ENCODE results near the gene TMEM170A. TPM values are rescaled to one million over a fixed set of nuclear protein-coding genes. Genes with fewer than 3 reads are reported as not detected.
A peak's percentile ranks its signal among the peaks of the same experiment; 100 is the strongest.
"Not testable (repeated sequence)": the region's sequence is repeated elsewhere in the genome, so short reads cannot be mapped to it uniquely, and the experiment has no call there.

TMEM170A gene
- total and polyA plus RNA-seq, 2 donors (not counting 1 experiment from before 2014, with no cell fraction given) = 21.8 to 37.9 TPM

GRCh38 chr16:75466760-75467159 lies 2.3 kb upstream of the TMEM170A start:
- H3K36me3 ChIP-seq (replicated peaks in 1 of 2; ENCODE audit: control extremely low read depth in 1 of 2, control insufficient read depth in 1 of 2, extremely low read depth in 1 of 2, insufficient read depth in 2 of 2, low read length in 1 of 2) = no peaks in the 10 kb centered on the region
- Mint-ChIP-seq H3K9me3 (ENCODE audit: insufficient read depth) (no peaks in the 10 kb centered on the region), H3K4me1 (peaks cover 22% of the 10 kb centered on the region), H3K4me3 (no peak overlapping the region), H3K27me3 (no peaks in the 10 kb centered on the region), H3K27ac (peak overlapping the region; percentile 38)
- intact Hi-C loops (cut with micrococcal nuclease) = no loop called here
- no peaks in the 10 kb centered on the region for H3K27me3 ChIP-seq (replicated peaks in 1 of 4; ENCODE audit: control extremely low read depth in 1 of 4, control insufficient read depth in 3 of 4, insufficient read depth in 4 of 4, low read length in 3 of 4)
- no peak for TF ChIP-seq CTCF (IDR thresholded peaks at IDR 0.05)
- H2AFZ ChIP-seq (ENCODE audit: insufficient read depth, low read depth, low read length, poor library complexity, severe bottlenecking) = no peak overlapping the region
- H3K4me2 ChIP-seq (replicated peaks; ENCODE audit: low read depth, low read length, poor library complexity, severe bottlenecking) = no peak overlapping the region
- no peak overlapping the region for H3K9ac ChIP-seq (ENCODE audit: low read length)
- WGBS (ENCODE audit: insufficient coverage) = 100% methylated on average over 1 of the region's 2 CpGs
- peaks cover 32% of the 10 kb centered on the region for H3K79me2 ChIP-seq (ENCODE audit: control insufficient read depth, insufficient read depth, low read length)
- peaks cover 13% of the 10 kb centered on the region for H4K20me1 ChIP-seq (ENCODE audit: control insufficient read depth, insufficient read depth, low read length, poor library complexity, severe bottlenecking)
- ChIA-PET POLR2A (interaction anchor here (0.7 kb wide), 1 partner anchor 86 kb away, joined by 12 read pairs; no protein-coding TSS in a partner anchor), CTCF (interaction anchor here (0.9 to 4.4 kb wide), 4 partner anchors 34 to 267 kb away, joined by 4 to 41 read pairs (median 8); partner anchors contain the start of gene CFDP1)
- DNase-seq (no peak), ATAC-seq (ENCODE audit: low read depth) (no peak)
- H3K27ac ChIP-seq (ENCODE audit: low read length in 2 of 2) = no peak overlapping the region
- peaks cover 0 to 9% (median 0%) of the 10 kb centered on the region in 3 donors for H3K9me3 ChIP-seq (ENCODE audit: control extremely low read depth in 1 of 3, control insufficient read depth in 2 of 3, insufficient read depth in 1 of 3, low read length in 2 of 3)
- H3K4me3 ChIP-seq (ENCODE audit: control extremely low read depth in 1 of 5, extremely low read depth in 1 of 5, insufficient read depth in 1 of 5, low read depth in 2 of 5, low read length in 4 of 5) = no peak overlapping the region
- H3K4me1 ChIP-seq (ENCODE audit: control insufficient read depth in 2 of 2, insufficient read depth in 2 of 2, low read length in 2 of 2) = peaks cover 15 to 26% of the 10 kb centered on the region in 2 donors

- Histone ChIP-seq H3K4me3 (ENCODE audit: control extremely low read depth in 1 of 5, extremely low read depth in 1 of 5, insufficient read depth in 1 of 5, low read depth in 2 of 5, low read length in 4 of 5) (peak overlapping the region; percentile 26 to 79 (median 72)), H3K4me2 (replicated peaks; ENCODE audit: low read depth, low read length, poor library complexity, severe bottlenecking) (peak overlapping the region; percentile 80), H3K79me2 (ENCODE audit: control insufficient read depth, insufficient read depth, low read length) (peaks cover 63% of the 10 kb centered on the region), H3K4me1 (ENCODE audit: control insufficient read depth in 2 of 2, insufficient read depth in 2 of 2, low read length in 2 of 2) (peaks cover 15 to 21% of the 10 kb centered on the region in 2 donors), H3K9ac (ENCODE audit: low read length) (peak overlapping the region; percentile 81), H3K27ac (ENCODE audit: low read length in 2 of 2) (peak overlapping the region; percentile 92 to 93), H4K20me1 (ENCODE audit: control insufficient read depth, insufficient read depth, low read length, poor library complexity, severe bottlenecking) (peaks cover 38% of the 10 kb centered on the region), H2AFZ (ENCODE audit: insufficient read depth, low read depth, low read length, poor library complexity, severe bottlenecking) (peak overlapping the region; percentile 83)
- intact Hi-C loops (cut with micrococcal nuclease) = loop anchor here (1.0 kb wide), 10 partner anchors 30 to 315 kb away; partner anchors contain the start of genes ADAT1, CFDP1, GABARAPL2 and KARS1
- H3K27me3 Mint-ChIP-seq; H3K36me3 ChIP-seq (replicated peaks in 1 of 2; ENCODE audit: control extremely low read depth in 1 of 2, control insufficient read depth in 1 of 2, extremely low read depth in 1 of 2, insufficient read depth in 2 of 2, low read length in 1 of 2); H3K9me3 Mint-ChIP-seq (ENCODE audit: insufficient read depth); H3K9me3 ChIP-seq (ENCODE audit: control extremely low read depth in 1 of 3, control insufficient read depth in 2 of 3, insufficient read depth in 1 of 3, low read length in 2 of 3); H3K27me3 ChIP-seq (replicated peaks in 1 of 4; ENCODE audit: control extremely low read depth in 1 of 4, control insufficient read depth in 3 of 4, insufficient read depth in 4 of 4, low read length in 3 of 4); DNase-seq; ATAC-seq (ENCODE audit: low read depth): not testable (repeated sequence)
- Mint-ChIP-seq H3K4me3 (peak overlapping the region; percentile 96), H3K27ac (peak overlapping the region; percentile 91), H3K4me1 (peaks cover 41% of the 10 kb centered on the region)
- CTCF ChIA-PET = interaction anchor here (0.8 to 4.4 kb wide), 8 partner anchors 31 to 316 kb away, joined by 3 to 41 read pairs (median 5); partner anchors contain the start of genes CFDP1, GABARAPL2 and ZFP1
- POLR2A ChIA-PET = interaction anchor here (2.3 kb wide), 1 partner anchor 30 kb away, joined by 13 read pairs; the partner anchor contains the start of gene CFDP1
- under 1% methylated on average over 31 of the region's 39 CpGs for WGBS (ENCODE audit: insufficient coverage)
Measured at GRCh38 chr16:75463389-75464121, 934 bp downstream of the TMEM170A start.

Data from B cell (primary cell).